A549 (cell line): ENCODE data around the gene POLR2C. TPM values are rescaled to one million over a fixed set of nuclear protein-coding genes. Genes with fewer than 3 reads are reported as not detected.
A peak's percentile ranks its signal among the peaks of the same experiment; 100 is the strongest.

Experiments used
- ATAC-seq, 2 experiments: fragments of 200-7000 bp in 1 of 2; fragments of >200 bp in 1 of 2; cut with Nextera tagmentation in 1 of 2; cut with Tn5 transposase in 1 of 2; 3 replicates each; pipeline versions ENCODE4 v1.8.0 to v1.9.1; 2018 to 2020; ENCODE audit warnings: mild to moderate bottlenecking in 1 of 2, moderate library complexity in 1 of 2
- CTCF ChIA-PET: fragments of 300-600 bp; sonication (Branson Sonifier 250); formaldehyde crosslinking; extraction: SDS; loops from one replicate; lab custom pipeline; 2021; ENCODE audit warnings: antibody characterized with exemption, inconsistent platforms; lab: Yijun Ruan, JAX
- POLR2A ChIA-PET: fragments of 350-600 bp; formaldehyde crosslinking; extraction: SDS; loops from one replicate; lab custom pipeline; 2021; ENCODE audit warnings: antibody characterized with exemption, inconsistent platforms; lab: Yijun Ruan, JAX
- DNase-seq, 2 experiments: peaks; one replicate each; pipeline versions ENCODE4 v3.0.0 to v3.0.0-alpha.2; 2011 to 2016; ENCODE audit warnings: low read depth in 1 of 2, low spot score in 1 of 2
- FAIRE-seq: peaks from 2 replicates; lab custom pipeline; 2011; peaks lifted over from hg19 to GRCh38; lab: Jason Lieb, UNC
- H3K27ac ChIP-seq, 2 experiments: fragments of >200 bp; sonication (Bioruptor Twin); formaldehyde crosslinking; 3 replicates each; pipeline ENCODE4 v1.5.1; 2016 to 2017
- H3K4me1 ChIP-seq: fragments of >200 bp; sonication (Bioruptor Twin); formaldehyde crosslinking; 3 replicates; pipeline ENCODE4 v1.6.1; 2016
- H3K4me2 ChIP-seq: fragments of >200 bp; sonication (Bioruptor Twin); formaldehyde crosslinking; 3 replicates; pipeline ENCODE4 v1.6.1; 2016
- H3K4me3 ChIP-seq: fragments of >200 bp; sonication (Bioruptor Twin); formaldehyde crosslinking; 3 replicates; pipeline ENCODE4 v1.5.1; 2016
- H3K9me3 ChIP-seq: fragments of >200 bp; sonication (Bioruptor Twin); formaldehyde crosslinking; 3 replicates; pipeline ENCODE4 v1.6.1; 2016
- BCL3 ChIP-seq: fragments of >200 bp; sonication (Bioruptor Twin); formaldehyde crosslinking; IDR thresholded peaks from 3 replicates; pipeline ENCODE4 v1.6.1; 2016
- BHLHE40 ChIP-seq: IDR thresholded peaks from 2 replicates; pipeline ENCODE4 v1.6.1; 2012; ENCODE audit warnings: low read depth, low read length, inconsistent platforms
- CTCF ChIP-seq: fragments of >200 bp; sonication (Bioruptor Twin); formaldehyde crosslinking; IDR thresholded peaks from 3 replicates; pipeline ENCODE4 v1.5.1; 2016
- E2F6 ChIP-seq: IDR thresholded peaks from 2 replicates; pipeline ENCODE4 v1.6.1; 2012; ENCODE audit warnings: low read depth, borderline replicate concordance
- EP300 ChIP-seq, 2 experiments: fragments of >200 bp; sonication (Bioruptor Twin); formaldehyde crosslinking; IDR thresholded peaks; 2 replicates in 1 of 2; 3 replicates in 1 of 2; pipeline ENCODE4 v1.6.1; 2016 to 2017
- FOSB ChIP-seq: fragments of 250-450 bp; sonication (Bioruptor Pico); IDR thresholded peaks from 2 replicates; pipeline ENCODE4 v1.5.0; 2020; ENCODE audit warnings: mild to moderate bottlenecking, moderate library complexity
- FOSL2 ChIP-seq, 2 experiments: fragments of 450-650 bp in 1 of 2; fragments of >200 bp in 1 of 2; sonication (Bioruptor Twin) in 1 of 2; formaldehyde crosslinking; IDR thresholded peaks; 2 replicates each; pipeline versions ENCODE4 v1.5.0 to v1.6.1; 2016 to 2020; ENCODE audit warnings: mild to moderate bottlenecking in 1 of 2, moderate library complexity in 1 of 2
- GATA3 ChIP-seq: IDR thresholded peaks from 2 replicates; pipeline ENCODE4 v1.6.1; 2012; ENCODE audit warnings: borderline replicate concordance
- HDAC2 ChIP-seq: fragments of 200-600 bp; sonication (generic); IDR thresholded peaks from 2 replicates; pipeline ENCODE4 v1.6.1; 2016
- HOXB13 ChIP-seq: fragments of 250-450 bp; sonication (Bioruptor Pico); IDR thresholded peaks from 2 replicates; pipeline ENCODE4 v1.5.0; 2020; ENCODE audit warnings: low read depth, mild to moderate bottlenecking, moderate library complexity
- HOXB5 ChIP-seq: fragments of 250-450 bp; sonication (Bioruptor Pico); IDR thresholded peaks from 2 replicates; pipeline ENCODE4 v1.5.0; 2020; ENCODE audit warnings: mild to moderate bottlenecking, moderate library complexity
- JUN ChIP-seq, 2 experiments: fragments of >200 bp; sonication (Bioruptor Twin); formaldehyde crosslinking; IDR thresholded peaks; 2 replicates in 1 of 2; 3 replicates in 1 of 2; pipeline ENCODE4 v1.6.1; 2016 to 2017
- JUNB ChIP-seq: fragments of >200 bp; sonication (Bioruptor Twin); formaldehyde crosslinking; IDR thresholded peaks from 2 replicates; pipeline ENCODE4 v1.6.1; 2016
- MAFK ChIP-seq: fragments of 450-650 bp; IDR thresholded peaks from 2 replicates; pipeline ENCODE4 v1.6.1; 2014; ENCODE audit not compliant: partially characterized antibody
- MAX ChIP-seq: IDR thresholded peaks from 2 replicates; pipeline ENCODE4 v1.6.1; 2012
- MAZ ChIP-seq: fragments of 150-350 bp; IDR thresholded peaks from 2 replicates; pipeline ENCODE4 v1.6.1; 2014; ENCODE audit warnings: antibody characterized with exemption, low read depth, low read length, borderline replicate concordance
- MYC ChIP-seq: IDR thresholded peaks from 2 replicates; pipeline ENCODE4 v1.6.1; 2012; ENCODE audit warnings: mild to moderate bottlenecking, inconsistent platforms, low read length, improper control_type of control experiment, borderline replicate concordance
- NPAS2 ChIP-seq: fragments of 250-450 bp; sonication (Bioruptor Pico); IDR thresholded peaks from 2 replicates; pipeline ENCODE4 v1.8.0; 2022; ENCODE audit warnings: mild to moderate bottlenecking, moderate library complexity, borderline replicate concordance
- PBX3 ChIP-seq: IDR thresholded peaks from 2 replicates; pipeline ENCODE4 v1.6.1; 2012
- RAD21 ChIP-seq, 2 experiments: fragments of >200 bp in 1 of 2; sonication (Bioruptor Twin) in 1 of 2; formaldehyde crosslinking in 1 of 2; IDR thresholded peaks in 1 of 2; conservative IDR thresholded peaks in 1 of 2; 2 replicates in 1 of 2; 3 replicates in 1 of 2; pipeline ENCODE4 v1.6.1; 2012 to 2018; ENCODE audit warnings: inconsistent platforms in 1 of 2
- TFCP2L1 ChIP-seq: fragments of 250-450 bp; sonication (Bioruptor Pico); IDR thresholded peaks from 2 replicates; pipeline ENCODE4 v1.5.0; 2021; ENCODE audit warnings: mild to moderate bottlenecking
- USF2 ChIP-seq: fragments of 450-650 bp; IDR thresholded peaks from 2 replicates; pipeline ENCODE4 v1.6.1; 2014; ENCODE audit warnings: antibody characterized with exemption
- ZC3H11A ChIP-seq: fragments of 450-650 bp; IDR thresholded peaks from 2 replicates; pipeline ENCODE4 v1.6.1; 2014; ENCODE audit warnings: antibody characterized with exemption, mild to moderate bottlenecking
- ZSCAN20 ChIP-seq: fragments of 250-450 bp; sonication (Bioruptor Pico); IDR thresholded peaks from 2 replicates; pipeline ENCODE4 v1.8.0; 2022; ENCODE audit warnings: mild to moderate bottlenecking, moderate library complexity
- WGBS: methylation state at CpG from one replicate; pipeline ENCODE4 v1.1.6; 2017; ENCODE audit errors: missing lambda C conversion rate; 5-methylcytosine and 5-hydroxymethylcytosine counted together
- polyA plus RNA-seq, 4 experiments: library from polyadenylated mRNA; depleted of rRNA in 3 of 4; stranded (reverse); fragments of >200 nt; fragmentation: RNase III in 1 of 4; extraction: RNeasy Plus Mini Kit Qiagen cat#74134 plus additional on column Dnase treatment in 1 of 4; gene quantifications; 2 replicates in 3 of 4; 3 replicates in 1 of 4; pipeline ENCODE4 v1.2.3, GENCODE V29; 2011 to 2017

POLR2C gene
- polyA plus RNA-seq, 2 of the 4 experiments (the other 2 are of a cell fraction), result 148 to 229 TPM

GRCh38 chr16:57471852-57472664 is 9.6 kb downstream of the POLR2C start:
- ChIA-PET POLR2A (interaction anchor here (0.5 to 3.0 kb wide), 6 partner anchors 9 to 40 kb away, joined by 3 to 25 read pairs (median 7); partner anchors contain the start of genes CIAPIN1, COQ9, DOK4 and POLR2C), CTCF (interaction anchor here (1.0 to 8.4 kb wide), 8 partner anchors 10 to 50 kb away, joined by 3 to 70 read pairs (median 6); partner anchors contain the start of genes DOK4 and POLR2C)
- TF ChIP-seq FOSL2 (IDR thresholded peaks at IDR 0.05), result peak; percentile 23; the same call in 1 of the 2 replicates
- peak; percentile 67 for TF ChIP-seq FOSL2 (CRISPR knock-in tag; IDR thresholded peaks at IDR 0.05)
- peak; percentile 59; the same call in 1 of the 2 replicates for TF ChIP-seq MAX
- peak; percentile 35; the same call in 1 of the 2 replicates for TF ChIP-seq HOXB5
- TF ChIP-seq JUNB, result peak; percentile 65
- no peak for TF ChIP-seq CTCF
- TF ChIP-seq ZSCAN20 (CRISPR knock-in tag), result no peak
- TF ChIP-seq EP300 (IDR thresholded peaks at IDR 0.05), result peak; percentile 87 to 90; a peak in 4 of 5 replicates
- peak; percentile 84; the same call in 1 of the 2 replicates for TF ChIP-seq HOXB13
- TF ChIP-seq HDAC2, result no peak
- peak; percentile 70 for TF ChIP-seq NPAS2 (CRISPR knock-in tag)
- peak; percentile 29; the same call in 1 of the 2 replicates for TF ChIP-seq TFCP2L1
- TF ChIP-seq USF2, result 0 out of 2 replicates have a peak, but pooled peaks have one; percentile 7
- no peak for TF ChIP-seq E2F6
- no peak for TF ChIP-seq FOSB (CRISPR knock-in tag)
- TF ChIP-seq BHLHE40, result no peak
- TF ChIP-seq PBX3, result peak; percentile 55
- no peak for TF ChIP-seq MAFK
- TF ChIP-seq JUN (IDR thresholded peaks at IDR 0.05), result peak; percentile 95
- peak; percentile 46; the same call in 1 of the 2 replicates for TF ChIP-seq MYC
- TF ChIP-seq MAZ, result no peak
- TF ChIP-seq ZC3H11A, result no peak
- TF ChIP-seq RAD21 (conservative IDR thresholded peaks at IDR 0.05 in 1 of 2, IDR thresholded peaks at IDR 0.05 in 1 of 2), result 0 out of 5 replicates have a peak, but pooled peaks of 1 of the 2 experiments have one; percentile 31
- TF ChIP-seq BCL3, result peak; percentile 85; the same call in 2 of the 3 replicates
- TF ChIP-seq GATA3, result peak; percentile 90
- WGBS, result 4% methylated on average over 10 of the region's 10 CpGs
- DNase-seq (peak; percentile 93 to 97), ATAC-seq (peak; percentile 71 to 81), FAIRE-seq (peak; percentile 65)
- Histone ChIP-seq H3K4me3 (peak overlapping the region; percentile 26; the same call in 1 of the 3 replicates), H3K4me1 (peaks cover 97% of the 10 kb centered on the region), H3K4me2 (peak overlapping the region; percentile 87), H3K9me3 (no peaks in the 10 kb centered on the region), H3K27ac (peak overlapping the region; percentile 96 to 98)
